Measurements from ENCODE around the gene SLC25A1. TPM values are rescaled to one million over a fixed set of nuclear protein-coding genes. Genes with fewer than 3 reads are reported as not detected.

The SLC25A1 gene
- total and polyA plus RNA-seq, 2 donors, result 24.6 to 65.0 TPM

DNA sequence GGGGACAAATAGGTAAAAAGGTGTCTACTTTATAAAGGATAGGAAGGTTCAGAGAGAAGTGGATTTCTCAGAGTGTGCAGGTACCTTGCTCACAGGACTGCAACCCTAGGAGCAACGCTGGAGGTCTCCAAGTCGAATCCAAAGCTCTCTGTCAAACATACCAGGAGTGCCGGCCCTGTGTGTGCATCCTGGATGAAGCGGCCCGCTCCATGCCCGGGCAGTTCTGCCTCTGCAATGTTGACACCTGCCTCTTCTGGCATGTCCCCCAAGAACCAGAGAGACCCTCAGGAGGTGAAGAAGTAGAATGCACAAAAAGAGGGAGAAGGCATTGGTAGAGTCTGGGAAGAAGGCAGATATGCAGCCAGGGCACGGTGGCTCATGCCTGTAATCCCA lies 50.5 kb downstream of the SLC25A1 start:
- WGBS, result 86% methylated on average over 7 of the region's 7 CpGs
- H3K4me1 ChIP-seq (ENCODE audit: insufficient read depth), result no peaks in the 10 kb centered on the region
- no peaks in the 10 kb centered on the region for H3K36me3 ChIP-seq (ENCODE audit: insufficient read depth)

DNA sequence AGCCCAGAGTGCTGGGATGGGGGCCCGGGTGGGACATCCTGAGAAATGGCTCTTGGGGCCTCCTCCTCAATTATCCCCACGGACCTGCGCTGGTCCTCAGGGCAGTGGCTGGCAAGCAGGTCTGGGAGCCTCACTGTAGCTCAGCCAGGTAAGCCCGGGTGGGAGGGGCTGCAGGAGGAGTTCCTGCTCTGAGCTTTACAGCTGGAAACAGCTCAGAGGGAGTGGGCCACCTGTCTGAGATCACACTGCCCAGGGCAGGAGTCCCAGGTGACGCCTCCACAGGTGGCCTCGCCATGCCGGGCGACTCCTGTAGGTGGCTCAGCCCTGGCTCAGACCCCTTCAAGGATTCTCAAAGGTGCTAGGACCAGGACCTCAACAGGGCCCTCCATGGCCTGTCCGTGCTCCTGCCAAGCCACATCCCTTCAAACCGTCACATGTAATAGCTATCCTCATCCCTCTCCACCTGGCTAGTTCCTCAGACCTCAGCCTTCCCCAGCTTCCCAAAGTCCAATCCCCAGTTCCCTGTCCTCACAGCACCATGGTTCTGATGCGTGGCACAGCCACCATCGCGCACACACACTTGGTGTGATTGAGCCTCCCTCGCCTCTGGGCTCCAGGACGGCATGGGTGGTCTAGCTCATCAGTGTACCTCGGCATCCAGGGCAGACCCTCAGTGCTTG lies 51.1 kb downstream of the SLC25A1 start:
- 88% methylated on average over 16 of the region's 16 CpGs for WGBS
- no peak overlapping the region for H3K4me3 ChIP-seq (ENCODE audit: low read depth, low read length)
- no peak overlapping the region for H3K27ac ChIP-seq (ENCODE audit: low read depth)
- no peaks in the 10 kb centered on the region for H3K4me1 ChIP-seq (ENCODE audit: insufficient read depth)
- no peak for DNase-seq (ENCODE audit: extremely low spot score)
- no peaks in the 10 kb centered on the region for H3K36me3 ChIP-seq (ENCODE audit: insufficient read depth)

More for the DNA sequence above, 50.5 kb downstream of the SLC25A1 start:
- Histone ChIP-seq H3K4me3 (ENCODE audit: low read depth, low read length) (no peak overlapping the region), H3K27ac (ENCODE audit: low read depth) (no peak overlapping the region)
- DNase-seq (ENCODE audit: extremely low spot score), result no peak

- Histone ChIP-seq H3K4me1 (ENCODE audit: insufficient read depth) (no peaks in the 10 kb centered on the region), H3K4me3 (ENCODE audit: low read depth, low read length) (no peak overlapping the region), H3K36me3 (ENCODE audit: insufficient read depth) (no peaks in the 10 kb centered on the region), H3K27ac (ENCODE audit: low read depth) (no peak overlapping the region)
- 86% methylated on average over 19 of the region's 19 CpGs for WGBS
- no peak for DNase-seq (ENCODE audit: extremely low spot score)
Observed at GRCh38 chr22:19126309-19127273, 51.9 kb downstream of the SLC25A1 start.

Other genes with a start within 250 kb of the SLC25A1 start
- gene PRODH, start 242.4 kb downstream of the SLC25A1 start, total RNA-seq, result 1.1 TPM
- 7.5 TPM for gene PRODH, start 242.4 kb downstream of the SLC25A1 start, polyA plus RNA-seq
- 41.4 TPM for gene DGCR2, start 56.3 kb downstream of the SLC25A1 start, total RNA-seq
- 61.0 TPM for gene DGCR2, start 56.3 kb downstream of the SLC25A1 start, polyA plus RNA-seq
- not detected for gene TSSK2, start 47.4 kb downstream of the SLC25A1 start, total RNA-seq
- 0.25 TPM for gene TSSK2, start 47.4 kb downstream of the SLC25A1 start, polyA plus RNA-seq
- gene ESS2, start 34.1 kb downstream of the SLC25A1 start, total RNA-seq, result 5.1 TPM
- gene ESS2, start 34.1 kb downstream of the SLC25A1 start, polyA plus RNA-seq, result 19.2 TPM
- not detected for gene GSC2, start 28.4 kb downstream of the SLC25A1 start, total RNA-seq
- not detected for gene GSC2, start 28.4 kb downstream of the SLC25A1 start, polyA plus RNA-seq
- gene CLTCL1, start 113.0 kb upstream of the SLC25A1 start, total RNA-seq, result 7.0 TPM
- gene CLTCL1, start 113.0 kb upstream of the SLC25A1 start, polyA plus RNA-seq, result 6.0 TPM

All from urinary bladder (tissue), 4 donors.